HEK293T (cell line): ENCODE results near the gene SLC8A3.

Experiments
- CTCF ChIA-PET: fragments of 350-600 bp; formaldehyde crosslinking; extraction: SDS; loops from one replicate; lab custom pipeline; 2021; ENCODE audit warnings: antibody characterized with exemption, inconsistent platforms; lab: Yijun Ruan, JAX
- POLR2A ChIA-PET: fragments of 350-600 bp; formaldehyde crosslinking; extraction: SDS; loops from one replicate; lab custom pipeline; 2020; ENCODE audit warnings: antibody characterized with exemption, inconsistent platforms; lab: Yijun Ruan, JAX
- DNase-seq: peaks from one replicate; pipeline ENCODE4 v3.0.0; 2012; ENCODE audit warnings: mixed read lengths; ENCODE audit errors: extremely low spot score
- ARNT ChIP-seq: fragments of 450-650 bp; IDR thresholded peaks from 2 replicates; pipeline ENCODE4 v1.6.1; 2017; ENCODE audit warnings: mild to moderate bottlenecking
- BHLHE40 ChIP-seq: fragments of 450-650 bp; IDR thresholded peaks from 2 replicates; pipeline ENCODE4 v1.6.1; 2016; ENCODE audit warnings: mild to moderate bottlenecking, moderate library complexity, borderline replicate concordance
- CTBP1 ChIP-seq: fragments of 450-650 bp; IDR thresholded peaks from 2 replicates; pipeline ENCODE4 v1.6.1; 2016; ENCODE audit warnings: borderline replicate concordance
- ELF4 ChIP-seq: fragments of 450-650 bp; IDR thresholded peaks from 2 replicates; pipeline ENCODE4 v1.6.1; 2017; ENCODE audit warnings: antibody characterized with exemption
- FOXA1 ChIP-seq: fragments of 450-650 bp; IDR thresholded peaks from 2 replicates; pipeline ENCODE4 v1.6.1; 2016; ENCODE audit warnings: mild to moderate bottlenecking
- FOXK2 ChIP-seq: fragments of 450-650 bp; IDR thresholded peaks from 2 replicates; pipeline ENCODE4 v1.6.1; 2016; ENCODE audit warnings: mild to moderate bottlenecking
- FOXM1 ChIP-seq: fragments of 450-650 bp; IDR thresholded peaks from 2 replicates; pipeline ENCODE4 v1.6.1; 2017; ENCODE audit warnings: mild to moderate bottlenecking, borderline replicate concordance
- HDGF ChIP-seq: fragments of 450-650 bp; IDR thresholded peaks from 2 replicates; pipeline ENCODE4 v1.6.1; 2017; ENCODE audit warnings: antibody characterized with exemption, borderline replicate concordance
- L3MBTL2 ChIP-seq: fragments of 450-650 bp; conservative IDR thresholded peaks from 2 replicates; pipeline ENCODE4 v1.6.1; 2016; ENCODE audit warnings: mild to moderate bottlenecking
- LEF1 ChIP-seq: fragments of 450-650 bp; IDR thresholded peaks from 2 replicates; pipeline ENCODE4 v1.6.1; 2017; ENCODE audit warnings: mild to moderate bottlenecking, borderline replicate concordance
- NFRKB ChIP-seq: fragments of 450-650 bp; IDR thresholded peaks from 2 replicates; pipeline ENCODE4 v1.6.1; 2016; ENCODE audit warnings: mild to moderate bottlenecking, moderate library complexity
- SP1 ChIP-seq: fragments of 450-650 bp; IDR thresholded peaks from 2 replicates; pipeline ENCODE4 v1.6.1; 2017
- SUZ12 ChIP-seq: fragments of 450-650 bp; IDR thresholded peaks from 2 replicates; pipeline ENCODE4 v1.6.1; 2016; ENCODE audit warnings: mild to moderate bottlenecking
- TARDBP ChIP-seq: fragments of 450-650 bp; IDR thresholded peaks from 2 replicates; pipeline ENCODE4 v1.6.1; 2016
- ZNF384 ChIP-seq: fragments of 450-650 bp; IDR thresholded peaks from 2 replicates; pipeline ENCODE4 v1.6.1; 2016
- TF ChIP-seq, protein P1 (sequence below): fragments of 450-650 bp; IDR thresholded peaks from 2 replicates; pipeline ENCODE4 v1.6.1; 2016

Gene SLC8A3

DNA sequence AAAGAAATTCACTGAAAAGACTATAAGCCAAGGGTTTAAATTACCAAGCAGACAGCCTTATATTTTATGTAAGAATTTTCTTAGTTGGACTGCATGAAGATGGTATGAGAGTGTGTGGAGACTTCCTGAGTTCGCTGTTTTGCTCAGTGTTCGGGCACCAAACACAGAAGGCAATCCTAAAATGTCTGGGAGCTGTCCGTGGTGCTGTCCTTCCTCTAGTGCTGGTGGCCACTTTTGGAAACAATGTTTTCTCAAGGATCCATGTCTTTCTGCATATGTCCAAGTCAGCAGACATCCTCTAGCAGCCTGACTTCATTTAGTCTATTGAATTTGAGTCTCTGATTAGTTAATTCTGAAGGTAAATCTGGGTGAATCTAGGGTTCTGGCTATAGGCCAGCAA lies 135.8 kb downstream of the SLC8A3 start:
- ChIA-PET POLR2A (no interaction called here), CTCF (no interaction called here)
- TF ChIP-seq BHLHE40 (no peak), FOXK2 (no peak)
- DNase-seq = peak; percentile 32

DNA sequence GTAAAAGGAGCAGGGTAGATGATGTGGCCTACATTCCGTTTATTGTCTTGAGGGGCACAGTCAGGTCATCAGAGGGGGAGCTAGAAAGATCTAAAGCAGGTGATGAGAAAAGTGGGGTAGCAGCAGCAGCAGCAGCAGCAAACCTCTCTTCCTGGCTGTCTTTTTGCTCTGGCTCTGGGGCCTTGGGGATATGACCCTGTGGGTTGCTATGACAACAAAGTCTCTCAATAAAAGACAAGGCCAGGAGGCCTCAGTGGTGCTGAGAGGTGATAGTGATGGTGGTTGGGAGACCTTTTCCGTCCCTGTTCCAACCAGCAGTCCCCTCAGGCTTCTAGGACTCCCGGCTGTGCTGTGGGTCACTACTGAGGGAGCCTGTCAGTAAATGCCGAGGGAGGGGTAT lies 138.6 kb downstream of the SLC8A3 start:
- ChIA-PET POLR2A (no interaction called here), CTCF (no interaction called here)

DNA sequence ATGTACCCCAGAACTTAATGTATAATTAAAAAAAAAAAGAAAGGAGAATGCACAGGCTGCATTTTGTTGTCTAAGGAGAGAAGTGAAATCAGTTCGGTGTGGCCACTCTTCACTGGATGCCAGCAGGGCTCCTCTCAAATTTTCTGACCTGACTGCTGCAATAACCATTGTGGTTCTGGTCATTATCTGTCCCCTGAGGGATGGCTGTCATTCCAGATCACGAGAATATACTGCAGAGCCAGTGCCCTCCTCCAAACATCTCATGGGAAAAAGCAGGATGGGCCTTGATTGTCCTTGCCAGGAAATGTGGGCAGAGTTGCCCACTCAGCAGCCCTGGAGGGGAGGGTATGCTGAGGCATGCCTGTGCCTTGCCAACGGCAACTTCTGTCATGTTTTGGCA lies 139.1 kb downstream of the SLC8A3 start:
- POLR2A ChIA-PET = no interaction called here
- no peak for DNase-seq
- TF ChIP-seq, protein P1, sequence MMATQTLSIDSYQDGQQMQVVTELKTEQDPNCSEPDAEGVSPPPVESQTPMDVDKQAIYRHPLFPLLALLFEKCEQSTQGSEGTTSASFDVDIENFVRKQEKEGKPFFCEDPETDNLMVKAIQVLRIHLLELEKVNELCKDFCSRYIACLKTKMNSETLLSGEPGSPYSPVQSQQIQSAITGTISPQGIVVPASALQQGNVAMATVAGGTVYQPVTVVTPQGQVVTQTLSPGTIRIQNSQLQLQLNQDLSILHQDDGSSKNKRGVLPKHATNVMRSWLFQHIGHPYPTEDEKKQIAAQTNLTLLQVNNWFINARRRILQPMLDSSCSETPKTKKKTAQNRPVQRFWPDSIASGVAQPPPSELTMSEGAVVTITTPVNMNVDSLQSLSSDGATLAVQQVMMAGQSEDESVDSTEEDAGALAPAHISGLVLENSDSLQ = no peak
- no peak for TF ChIP-seq FOXA1
- TF ChIP-seq SP1 = no peak
- no peak for TF ChIP-seq LEF1
- TF ChIP-seq L3MBTL2 = no peak
- no peak for TF ChIP-seq FOXK2
- CTCF ChIA-PET = no interaction called here

More for the DNA sequence above, 138.6 kb downstream of the SLC8A3 start:
- TF ChIP-seq ZNF384 (no peak), NFRKB (no peak), FOXK2 (no peak), FOXA1 (no peak), TARDBP (no peak)
- no peak for DNase-seq

DNA sequence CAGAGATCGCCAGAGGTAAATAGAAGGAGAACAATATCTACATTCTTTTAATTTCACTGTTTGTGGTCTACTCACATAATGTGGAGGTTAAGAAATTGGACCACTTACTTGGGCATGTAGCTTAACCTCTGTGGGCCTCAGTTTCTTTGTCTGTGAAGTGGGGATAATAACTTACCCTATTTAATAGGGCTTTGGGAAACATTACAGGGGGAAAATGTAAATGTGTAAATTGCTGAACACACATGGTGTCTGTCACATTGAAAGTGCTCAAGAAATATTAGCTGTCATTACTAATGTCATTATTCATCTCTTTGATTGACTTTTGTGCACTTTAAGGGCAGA lies 140.5 kb downstream of the SLC8A3 start:
- ChIA-PET POLR2A (no interaction called here), CTCF (no interaction called here)
- TF ChIP-seq LEF1 = no peak
- TF ChIP-seq CTBP1 = no peak
- no peak for TF ChIP-seq ELF4
- DNase-seq = no peak

DNA sequence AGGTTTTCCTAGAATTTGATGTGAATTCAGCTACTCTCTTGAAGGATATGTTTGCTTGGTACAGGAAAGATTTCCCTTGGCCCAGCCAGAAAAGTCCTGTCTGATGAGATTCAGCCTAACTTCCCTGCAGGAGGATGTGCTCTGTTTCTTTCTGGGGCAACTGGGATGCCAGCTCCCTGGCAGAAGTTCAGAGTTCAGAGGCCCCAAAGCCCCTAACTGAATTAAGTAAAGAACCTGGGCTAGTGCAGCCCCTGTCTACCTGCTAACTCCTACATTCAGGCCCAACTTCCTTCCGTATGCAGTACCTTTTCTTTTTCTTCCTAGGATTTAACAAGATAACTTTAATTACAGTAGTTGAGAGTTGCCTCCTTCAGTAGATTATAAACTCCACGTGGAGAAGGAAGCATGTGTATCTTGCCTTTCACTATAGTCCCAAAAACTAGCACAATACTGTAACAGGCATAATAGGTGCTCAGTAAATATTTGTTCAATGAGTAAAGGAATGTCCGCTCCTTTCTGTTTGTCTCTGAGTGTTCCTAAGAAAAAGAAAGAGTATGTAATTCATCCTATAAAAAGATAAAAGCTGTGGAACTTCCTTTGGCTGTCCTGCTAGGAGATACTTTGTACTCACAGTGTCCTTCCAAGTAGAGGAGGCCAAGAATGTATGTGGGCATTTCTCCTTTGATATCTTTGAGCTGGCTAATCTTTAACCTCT lies 141.0 kb downstream of the SLC8A3 start:
- TF ChIP-seq L3MBTL2 = no peak
- no peak for TF ChIP-seq FOXM1
- no peak for TF ChIP-seq CTBP1
- no peak for TF ChIP-seq ELF4
- no peak for TF ChIP-seq ARNT
- TF ChIP-seq, protein P1 = no peak
- no peak for TF ChIP-seq FOXA1
- TF ChIP-seq SP1 = no peak
- TF ChIP-seq BHLHE40 = no peak
- no peak for TF ChIP-seq LEF1
- no peak for TF ChIP-seq HDGF
- no peak for TF ChIP-seq ZNF384
- no peak for TF ChIP-seq FOXK2
- TF ChIP-seq NFRKB = no peak
- TF ChIP-seq TARDBP = no peak
- TF ChIP-seq SUZ12 = no peak
- no peak for DNase-seq
- ChIA-PET POLR2A (no interaction called here), CTCF (interaction anchor here (1.3 to 1.8 kb wide), 2 partner anchors 26 to 270 kb away, joined by 5 to 8 read pairs; no protein-coding TSS in a partner anchor)

DNA sequence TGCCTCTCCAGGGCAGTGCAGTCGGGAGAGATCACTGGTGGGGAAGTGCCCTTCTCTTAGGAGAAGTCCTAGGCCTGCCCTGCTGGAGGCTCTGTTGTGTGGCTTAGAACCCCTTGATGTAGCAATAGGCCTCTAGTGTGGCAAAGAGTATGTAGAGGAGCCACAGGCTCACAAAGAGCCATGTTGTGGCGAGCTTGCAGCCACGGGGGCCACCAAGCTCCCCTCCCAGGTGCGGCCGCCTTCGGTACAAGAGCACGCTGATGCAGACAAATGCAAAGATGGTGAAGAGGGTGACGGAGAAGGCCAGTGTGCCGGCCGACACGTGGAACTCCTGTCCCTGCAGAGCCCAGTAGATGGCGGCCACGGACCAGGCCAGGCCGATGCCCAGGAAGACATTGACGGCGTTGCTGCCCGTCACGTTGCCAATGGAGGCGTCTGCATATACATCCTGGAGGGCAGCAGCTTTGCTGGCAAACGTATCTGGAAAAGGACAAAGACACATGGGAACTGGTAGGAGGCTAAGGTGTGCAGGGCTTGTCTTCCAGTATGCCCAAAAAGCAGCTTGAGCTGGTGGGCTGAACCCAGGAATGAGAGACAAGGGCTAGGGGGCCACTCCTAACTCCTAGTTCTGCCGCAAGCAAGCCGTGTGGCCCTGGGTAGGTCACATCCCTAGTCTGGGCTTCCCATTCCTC lies 142.8 kb downstream of the SLC8A3 start:
- DNase-seq = peak; percentile 79
- ChIA-PET POLR2A (no interaction called here), CTCF (interaction anchor here (1.1 to 1.8 kb wide), 4 partner anchors 12 to 272 kb away, joined by 3 to 8 read pairs (median 4); partner anchors contain the start of gene SMOC1)
- TF ChIP-seq ELF4 = no peak
- TF ChIP-seq, protein P1 = peak; percentile 14; the same call in 1 of the 2 replicates
- TF ChIP-seq ARNT = no peak
- no peak for TF ChIP-seq ZNF384
- no peak for TF ChIP-seq BHLHE40
- TF ChIP-seq CTBP1 = no peak
- TF ChIP-seq TARDBP = no peak

DNA sequence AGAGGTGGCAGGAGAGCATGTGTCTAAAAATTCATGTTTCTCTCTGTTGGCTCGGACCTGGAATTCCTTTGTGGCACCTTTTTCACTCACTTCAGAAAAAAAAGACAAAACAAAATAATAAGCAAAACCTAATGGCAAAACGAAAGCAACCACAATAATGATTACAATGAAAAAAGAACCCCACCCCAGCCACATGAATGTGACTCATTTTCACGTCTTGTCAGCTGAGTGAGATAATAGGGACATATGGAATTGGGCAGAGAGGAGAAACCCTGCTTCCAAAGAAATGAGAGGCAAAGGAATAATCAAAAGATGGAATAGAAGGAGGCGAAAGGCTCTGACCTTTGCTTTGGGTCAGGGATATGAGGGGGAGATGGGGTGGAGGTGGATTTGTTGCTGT lies 143.4 kb downstream of the SLC8A3 start:
- POLR2A ChIA-PET = no interaction called here
- TF ChIP-seq FOXK2 (no peak), LEF1 (no peak), ZNF384 (no peak), CTBP1 (no peak), FOXA1 (no peak), FOXM1 (no peak), SUZ12 (no peak), TARDBP (no peak), SP1 (no peak), HDGF (no peak), ELF4 (no peak), BHLHE40 (no peak), ARNT (no peak), NFRKB (no peak), L3MBTL2 (no peak)
- TF ChIP-seq, protein P1 = no peak
- CTCF ChIA-PET = interaction anchor here (1.0 to 2.6 kb wide), 3 partner anchors 11 to 29 kb away, joined by 3 to 8 read pairs (median 4); no protein-coding TSS in a partner anchor
- no peak for DNase-seq
